Panc1 (cell line): ENCODE measurements around the gene RHD. TPM values are rescaled to one million over a fixed set of nuclear protein-coding genes. Genes with fewer than 3 reads are reported as not detected.

Source experiments
- ATAC-seq: fragments of 200-7000 bp; cut with Tn5 transposase; 2 replicates; pipeline ENCODE4 v1.9.1; 2020; ENCODE audit warnings: mild to moderate bottlenecking, moderate library complexity
- BruUV-seq: library from RNA; stranded (reverse); fragments of 400-500 nt; replicated peaks from 2 replicates; lab custom pipeline; 2021; lab: Mats Ljungman, UMichigan
- CTCF ChIA-PET: fragments of 300-600 bp; sonication (Branson Sonifier 250); formaldehyde crosslinking; loops from one replicate; lab custom pipeline; 2022; ENCODE audit warnings: antibody characterized with exemption; lab: Charles Lee
- POLR2A ChIA-PET: fragments of 300-600 bp; sonication (Branson Sonifier 250); formaldehyde crosslinking; loops from one replicate; lab custom pipeline; 2022; ENCODE audit warnings: antibody characterized with exemption; lab: Charles Lee
- DNase-seq: peaks from one replicate; pipeline ENCODE4 v3.0.0-alpha.2; 2010; ENCODE audit warnings: low read depth, low spot score
- H3K27ac ChIP-seq: 2 replicates; pipeline ENCODE4 v1.5.1; 2011; ENCODE audit warnings: mild to moderate bottlenecking, low read length, inconsistent platforms
- H3K27me3 ChIP-seq: fragments of 200-500 bp; sonication (Bioruptor generic); 2 replicates; pipeline ENCODE4 v1.6.0; 2014; ENCODE audit warnings: low read length, inconsistent platforms; ENCODE audit not compliant: control insufficient read depth, insufficient read depth
- H3K36me3 ChIP-seq: fragments of 200-500 bp; sonication (Bioruptor generic); 2 replicates; pipeline ENCODE4 v1.5.1; 2014; ENCODE audit warnings: inconsistent platforms, mild to moderate bottlenecking, low read length, moderate library complexity; ENCODE audit not compliant: control insufficient read depth, insufficient read depth
- H3K4me1 ChIP-seq: 2 replicates; pipeline ENCODE4 v1.5.1; 2011; ENCODE audit warnings: inconsistent platforms, mild to moderate bottlenecking, low read length, moderate library complexity; ENCODE audit not compliant: control insufficient read depth, insufficient read depth
- H3K4me3 ChIP-seq, 2 experiments: 2 replicates each; pipeline ENCODE4 v1.5.1; 2011 to 2012; ENCODE audit warnings: low read depth in 2 of 2, low read length in 2 of 2, mild to moderate bottlenecking in 2 of 2, inconsistent platforms in 1 of 2, moderate library complexity in 1 of 2
- H3K9me3 ChIP-seq: fragments of 200-500 bp; sonication (Bioruptor generic); 2 replicates; pipeline ENCODE4 v1.5.1; 2014; ENCODE audit warnings: low read depth, mild to moderate bottlenecking, inconsistent platforms, low read length, moderate library complexity; ENCODE audit not compliant: control insufficient read depth, insufficient read depth
- POLR2AphosphoS5 ChIP-seq: IDR thresholded peaks from 2 replicates; pipeline ENCODE4 v1.6.1; 2012; ENCODE audit warnings: mild to moderate bottlenecking, low read depth, low read length, moderate library complexity
- SIN3A ChIP-seq: IDR thresholded peaks from 2 replicates; pipeline ENCODE4 v1.6.1; 2012; ENCODE audit warnings: low read depth, mild to moderate bottlenecking, low read length, moderate library complexity, borderline replicate concordance; ENCODE audit not compliant: insufficient read depth
- TCF7L2 ChIP-seq: IDR thresholded peaks from 2 replicates; pipeline ENCODE4 v1.6.1; 2011; ENCODE audit warnings: mild to moderate bottlenecking, low read depth, low read length, inconsistent platforms
- in situ Hi-C: cut with HindIII; loops from 2 replicates; pipeline ENCODE4 v1.10.0; 2016; ENCODE audit warnings: low sequenced_read_pairs, low pct_unique_long_range_greater_than_20kb
- intact Hi-C: fragments of 100-400 bp; cut with micrococcal nuclease; formaldehyde crosslinking; loops from one replicate; pipeline ENCODE4 v1.10.0; 2022; ENCODE audit not compliant: unreplicated experiment
- total RNA-seq: library from RNA; stranded (reverse); gene quantifications from one replicate; pipeline ENCODE4 v1.2.1, GENCODE V29; 2021; ENCODE audit not compliant: unreplicated experiment
- TF ChIP-seq, protein P1 (sequence below): fragments of 450-650 bp; IDR thresholded peaks from 2 replicates; pipeline ENCODE4 v1.5.1; 2017; ENCODE audit warnings: mild to moderate bottlenecking
- TF ChIP-seq, protein P2 (sequence below), 2 experiments: IDR thresholded peaks; 2 replicates each; pipeline ENCODE4 v1.6.1; 2011 to 2012; ENCODE audit warnings: low read depth in 2 of 2, control low read depth in 1 of 2, low read length in 1 of 2, mild to moderate bottlenecking in 1 of 2, moderate library complexity in 1 of 2; ENCODE audit not compliant: insufficient read depth in 1 of 2

The RHD gene
- total RNA-seq, 1 experiment from 2014 or later = not detected

DNA sequence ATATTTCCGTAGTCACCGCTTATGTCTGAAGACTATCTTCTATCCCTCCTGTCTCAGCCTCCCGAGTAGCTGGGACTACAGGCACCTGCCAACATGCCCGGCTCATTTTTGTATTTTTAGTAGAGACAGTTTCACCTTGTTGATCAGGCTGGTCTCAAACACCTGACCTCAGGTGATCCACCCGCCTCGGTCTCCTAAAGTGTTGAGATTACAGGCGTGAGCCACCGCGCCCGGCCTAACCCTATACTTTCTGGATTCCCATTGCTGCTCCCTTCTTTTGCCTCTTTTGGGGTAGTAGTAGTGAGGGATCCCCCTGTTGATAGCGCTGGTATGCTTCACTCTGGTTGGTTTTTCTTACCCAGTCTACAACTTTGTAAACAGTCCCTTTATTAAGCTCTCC lies 34.3 kb upstream of the RHD start:
- in situ Hi-C loops (no loop called here), intact Hi-C loops (no loop called here)
- Histone ChIP-seq H3K4me1 (peaks cover 33% of the 10 kb centered on the region), H3K27me3 (no peaks in the 10 kb centered on the region), H3K9me3 (no peaks in the 10 kb centered on the region), H3K27ac (0 out of 2 replicates have a peak overlapping the region, but pooled peaks have one; percentile 18), H3K4me3 (no peak overlapping the region), H3K36me3 (peaks cover 12% of the 10 kb centered on the region)
- TF ChIP-seq, protein P1, sequence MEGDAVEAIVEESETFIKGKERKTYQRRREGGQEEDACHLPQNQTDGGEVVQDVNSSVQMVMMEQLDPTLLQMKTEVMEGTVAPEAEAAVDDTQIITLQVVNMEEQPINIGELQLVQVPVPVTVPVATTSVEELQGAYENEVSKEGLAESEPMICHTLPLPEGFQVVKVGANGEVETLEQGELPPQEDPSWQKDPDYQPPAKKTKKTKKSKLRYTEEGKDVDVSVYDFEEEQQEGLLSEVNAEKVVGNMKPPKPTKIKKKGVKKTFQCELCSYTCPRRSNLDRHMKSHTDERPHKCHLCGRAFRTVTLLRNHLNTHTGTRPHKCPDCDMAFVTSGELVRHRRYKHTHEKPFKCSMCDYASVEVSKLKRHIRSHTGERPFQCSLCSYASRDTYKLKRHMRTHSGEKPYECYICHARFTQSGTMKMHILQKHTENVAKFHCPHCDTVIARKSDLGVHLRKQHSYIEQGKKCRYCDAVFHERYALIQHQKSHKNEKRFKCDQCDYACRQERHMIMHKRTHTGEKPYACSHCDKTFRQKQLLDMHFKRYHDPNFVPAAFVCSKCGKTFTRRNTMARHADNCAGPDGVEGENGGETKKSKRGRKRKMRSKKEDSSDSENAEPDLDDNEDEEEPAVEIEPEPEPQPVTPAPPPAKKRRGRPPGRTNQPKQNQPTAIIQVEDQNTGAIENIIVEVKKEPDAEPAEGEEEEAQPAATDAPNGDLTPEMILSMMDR = no peak
- TF ChIP-seq POLR2AphosphoS5 (no peak), SIN3A (no peak), TCF7L2 (no peak)
- TF ChIP-seq, protein P2, sequence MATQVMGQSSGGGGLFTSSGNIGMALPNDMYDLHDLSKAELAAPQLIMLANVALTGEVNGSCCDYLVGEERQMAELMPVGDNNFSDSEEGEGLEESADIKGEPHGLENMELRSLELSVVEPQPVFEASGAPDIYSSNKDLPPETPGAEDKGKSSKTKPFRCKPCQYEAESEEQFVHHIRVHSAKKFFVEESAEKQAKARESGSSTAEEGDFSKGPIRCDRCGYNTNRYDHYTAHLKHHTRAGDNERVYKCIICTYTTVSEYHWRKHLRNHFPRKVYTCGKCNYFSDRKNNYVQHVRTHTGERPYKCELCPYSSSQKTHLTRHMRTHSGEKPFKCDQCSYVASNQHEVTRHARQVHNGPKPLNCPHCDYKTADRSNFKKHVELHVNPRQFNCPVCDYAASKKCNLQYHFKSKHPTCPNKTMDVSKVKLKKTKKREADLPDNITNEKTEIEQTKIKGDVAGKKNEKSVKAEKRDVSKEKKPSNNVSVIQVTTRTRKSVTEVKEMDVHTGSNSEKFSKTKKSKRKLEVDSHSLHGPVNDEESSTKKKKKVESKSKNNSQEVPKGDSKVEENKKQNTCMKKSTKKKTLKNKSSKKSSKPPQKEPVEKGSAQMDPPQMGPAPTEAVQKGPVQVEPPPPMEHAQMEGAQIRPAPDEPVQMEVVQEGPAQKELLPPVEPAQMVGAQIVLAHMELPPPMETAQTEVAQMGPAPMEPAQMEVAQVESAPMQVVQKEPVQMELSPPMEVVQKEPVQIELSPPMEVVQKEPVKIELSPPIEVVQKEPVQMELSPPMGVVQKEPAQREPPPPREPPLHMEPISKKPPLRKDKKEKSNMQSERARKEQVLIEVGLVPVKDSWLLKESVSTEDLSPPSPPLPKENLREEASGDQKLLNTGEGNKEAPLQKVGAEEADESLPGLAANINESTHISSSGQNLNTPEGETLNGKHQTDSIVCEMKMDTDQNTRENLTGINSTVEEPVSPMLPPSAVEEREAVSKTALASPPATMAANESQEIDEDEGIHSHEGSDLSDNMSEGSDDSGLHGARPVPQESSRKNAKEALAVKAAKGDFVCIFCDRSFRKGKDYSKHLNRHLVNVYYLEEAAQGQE (IDR thresholded peaks at IDR 0.05; ENCODE audit: insufficient read depth in 1 of 2, low read depth in 2 of 2, low read length in 1 of 2) = no peak
- POLR2A ChIA-PET = no interaction called here
- no TSS peak for BruUV-seq
- DNase-seq (no peak), ATAC-seq (no peak)
- CTCF ChIA-PET = no interaction called here

DNA sequence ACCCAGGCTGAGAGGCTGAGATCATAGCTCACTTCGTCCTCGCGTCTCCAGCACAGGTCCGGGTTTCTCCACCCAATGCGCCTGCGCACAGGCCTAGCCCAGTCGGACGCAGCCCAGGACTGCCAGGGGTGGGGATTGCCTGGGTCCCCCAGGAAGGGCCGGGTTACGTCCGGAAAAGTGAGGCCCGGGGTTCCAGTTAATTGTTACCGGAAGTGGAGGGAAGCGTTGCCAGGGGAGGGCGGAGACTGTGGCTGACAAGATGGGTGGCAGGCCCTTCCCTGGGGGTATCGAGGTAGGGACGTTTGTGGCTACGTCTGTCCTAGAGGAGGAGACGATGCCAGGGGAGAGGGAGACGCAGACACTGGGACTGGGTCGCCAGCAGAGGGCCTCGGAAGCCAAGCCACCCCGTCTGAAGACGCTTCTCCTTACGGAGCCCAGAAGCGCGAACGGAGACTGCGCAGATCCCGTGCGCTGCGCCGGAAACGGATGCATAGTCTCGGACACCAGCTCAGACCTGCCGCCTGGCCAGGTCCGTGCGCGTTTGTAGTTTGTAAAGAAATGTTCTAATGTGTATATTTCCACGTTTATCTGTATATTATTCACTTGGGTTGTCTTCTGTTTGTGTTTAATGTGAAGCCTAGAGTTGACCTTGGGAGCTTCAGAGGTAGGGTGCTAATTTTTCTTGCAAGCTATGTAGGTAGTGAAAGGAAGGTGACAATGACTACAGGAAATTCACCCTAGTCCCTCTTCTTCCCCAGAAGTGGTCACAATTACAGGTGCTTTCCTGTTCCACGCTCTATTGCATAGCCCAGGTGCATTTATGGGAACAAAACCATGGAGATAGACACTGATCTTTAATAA lies 32.4 kb upstream of the RHD start:
- DNase-seq (peak; percentile 90), ATAC-seq (peak; percentile 92)
- POLR2A ChIA-PET = interaction anchor here (0.5 to 1.0 kb wide), 3 partner anchors 13 to 1443 kb away, joined by 3 to 4 read pairs (median 3); no protein-coding TSS in a partner anchor
- H3K4me3 ChIP-seq = peak overlapping the region; percentile 46 to 63
- intact Hi-C loops (no loop called here), in situ Hi-C loops (no loop called here)
- no peaks in the 10 kb centered on the region for H3K9me3 ChIP-seq
- no peaks in the 10 kb centered on the region for H3K27me3 ChIP-seq
- peaks cover 28% of the 10 kb centered on the region for H3K36me3 ChIP-seq
- CTCF ChIA-PET = no interaction called here
- TF ChIP-seq, protein P1 = peak; percentile 81
- TF ChIP-seq TCF7L2 (no peak), POLR2AphosphoS5 (peak; percentile 97), SIN3A (no peak)
- TF ChIP-seq, protein P2 (IDR thresholded peaks at IDR 0.05; ENCODE audit: insufficient read depth in 1 of 2, low read depth in 2 of 2, low read length in 1 of 2) = 0 out of 4 replicates have a peak, but pooled peaks of 1 of the 2 experiments have one; percentile 61
- H3K27ac ChIP-seq = peak overlapping the region; percentile 96
- H3K4me1 ChIP-seq = peaks cover 27% of the 10 kb centered on the region
- no TSS peak for BruUV-seq
